HG02759 (cell line): ENCODE measurements around the gene POLA2.

Source experiments
- ATAC-seq: cut with Tn5 transposase; IDR thresholded peaks from one replicate; pipeline ENCODE4 v1.9.1; 2021; ENCODE audit warnings: mild to moderate bottlenecking, moderate library complexity; ENCODE audit not compliant: unreplicated experiment

The POLA2 gene

GRCh38 chr11:65279741-65280440 is 18.1 kb downstream of the POLA2 start:
- no peak for ATAC-seq

GRCh38 chr11:65280646-65281045 is 18.9 kb downstream of the POLA2 start:
- ATAC-seq = no peak

- no peak for ATAC-seq
Measured at GRCh38 chr11:65286686-65287085, 24.9 kb downstream of the POLA2 start.

GRCh38 chr11:65287601-65288000 is 25.8 kb downstream of the POLA2 start:
- no peak for ATAC-seq

DNA sequence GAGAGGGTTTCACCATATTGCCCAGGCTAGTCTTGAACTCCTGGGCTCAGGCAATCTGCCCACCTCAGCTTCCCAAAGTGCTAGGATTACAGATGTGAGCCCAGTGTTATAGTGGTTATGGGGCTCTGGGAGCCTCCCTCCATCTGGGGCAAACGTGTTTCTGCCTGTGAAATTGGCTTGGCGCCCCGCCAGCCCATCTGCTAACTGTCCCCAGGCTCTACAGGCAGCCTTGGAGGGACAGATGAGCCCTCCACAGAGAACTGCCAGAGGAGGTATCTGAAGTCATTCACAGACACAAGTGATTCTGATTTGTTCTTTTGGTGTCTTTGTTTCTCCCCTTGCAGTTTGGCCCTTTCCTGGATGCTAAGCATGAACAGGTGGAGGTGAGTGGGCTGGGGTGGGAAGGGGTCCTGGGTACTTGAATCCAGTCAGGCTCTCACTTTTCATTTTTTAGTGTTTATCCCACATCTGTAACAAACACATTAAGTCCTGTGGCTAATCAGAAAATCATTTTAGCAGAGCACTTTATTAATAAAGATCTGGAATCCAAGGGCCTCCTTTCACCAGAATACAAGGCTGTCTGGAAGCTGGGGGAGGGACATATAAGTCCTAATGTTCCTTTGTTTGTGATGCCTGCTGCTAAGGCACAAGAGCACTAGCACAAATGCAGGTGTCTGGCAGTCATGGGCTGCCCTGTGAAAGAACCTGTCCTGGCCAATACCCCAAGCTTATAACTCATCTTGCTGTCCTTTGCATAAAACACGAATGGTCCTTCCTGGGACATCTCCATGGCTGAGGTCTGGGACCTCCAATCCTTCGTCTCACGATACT is 27.2 kb downstream of the POLA2 start:
- no peak for ATAC-seq

DNA sequence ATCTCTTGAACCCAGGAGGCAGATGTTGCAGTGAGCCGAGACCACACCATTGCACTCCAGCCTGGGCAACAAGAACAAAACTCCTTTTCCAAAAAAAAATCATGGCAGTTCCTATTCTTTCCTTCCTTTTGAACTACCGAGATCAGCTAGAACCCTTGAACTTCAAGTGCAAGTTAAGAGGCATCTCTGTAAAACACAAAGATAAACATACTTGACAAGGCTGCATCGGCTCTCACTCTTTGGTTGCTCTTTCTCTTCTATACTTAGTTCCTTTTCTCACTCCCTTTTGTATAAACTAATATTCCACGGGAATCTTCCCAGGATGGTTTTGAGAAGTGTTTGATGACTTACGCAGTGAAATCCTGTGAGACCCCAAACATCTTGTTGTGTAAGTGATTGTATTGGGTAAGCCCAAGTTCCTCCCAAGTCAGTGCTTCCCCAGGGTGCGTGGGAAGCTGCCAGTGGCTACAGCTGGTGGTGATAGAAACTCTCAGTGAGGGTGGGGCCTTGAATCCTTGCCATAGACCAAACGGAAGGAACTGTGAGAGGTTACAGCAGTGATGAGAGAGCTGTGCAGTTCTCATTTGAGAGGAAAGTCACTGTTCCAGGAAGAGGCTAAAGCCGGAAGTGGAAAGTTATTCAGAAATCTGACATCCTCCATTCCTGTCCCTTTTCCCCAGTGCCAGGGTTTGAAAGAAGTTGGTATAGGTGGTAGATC is 28.8 kb downstream of the POLA2 start:
- no peak for ATAC-seq

DNA sequence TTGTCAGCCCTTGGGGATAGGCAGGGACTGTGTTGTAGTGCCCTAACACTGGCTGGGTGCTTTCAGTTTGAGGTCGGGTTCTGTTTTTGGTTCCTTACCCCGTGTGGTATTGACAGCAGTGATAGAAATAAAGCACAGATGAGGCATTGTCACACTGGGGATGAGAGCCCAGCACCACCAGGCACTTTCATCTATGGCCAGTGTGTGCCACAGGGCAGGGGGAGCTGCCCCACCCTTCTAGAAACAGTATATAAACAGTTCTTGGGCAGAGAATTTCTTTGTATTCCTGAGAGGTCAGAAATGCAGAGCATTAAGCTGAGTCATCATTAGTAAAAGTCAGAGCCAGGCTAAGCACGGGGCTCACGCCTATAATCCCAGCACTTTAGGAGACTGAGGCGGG is 29.9 kb downstream of the POLA2 start:
- no peak for ATAC-seq

DNA sequence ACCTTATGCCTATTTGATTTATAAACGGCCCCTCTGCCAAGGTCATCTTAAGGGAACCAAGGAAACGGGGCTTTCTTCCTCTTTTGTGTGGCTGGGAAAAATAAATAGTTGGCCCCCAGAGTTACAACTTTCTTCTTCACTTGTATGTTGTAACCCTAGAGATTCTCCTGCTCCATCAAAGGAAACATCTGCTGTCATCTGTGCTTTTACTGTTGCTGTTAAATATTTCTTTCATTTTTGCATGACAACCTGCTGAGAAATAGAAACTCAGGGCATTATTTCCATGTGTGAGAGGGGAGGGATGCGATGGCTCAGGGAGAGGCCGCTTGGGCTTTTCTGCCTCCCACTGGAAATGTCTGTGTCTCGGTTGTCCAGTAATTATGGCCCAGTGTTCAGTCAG is 31.1 kb downstream of the POLA2 start:
- no peak for ATAC-seq

DNA sequence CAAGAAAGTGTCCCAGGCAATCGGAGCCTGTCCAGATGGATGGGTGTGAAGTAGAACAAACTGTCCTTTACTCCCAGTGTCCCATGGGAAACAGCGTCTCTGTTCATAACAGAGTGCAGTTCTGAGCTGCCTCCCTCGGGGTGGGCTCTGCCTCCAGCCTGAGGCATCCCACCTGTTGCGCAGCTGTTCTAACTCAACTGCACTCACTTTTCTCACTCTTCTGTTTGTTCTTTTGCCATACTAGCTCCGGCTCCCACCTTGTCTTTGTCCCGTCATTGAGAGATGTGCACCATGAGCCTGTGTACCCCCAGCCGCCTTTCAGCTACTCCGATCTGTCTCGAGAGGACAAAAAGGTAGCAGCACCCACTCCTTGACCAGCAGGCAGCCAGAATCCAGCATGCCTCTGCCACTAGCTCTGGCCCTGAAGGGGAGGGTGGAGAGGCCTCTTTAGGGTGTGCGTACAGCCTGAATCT is 32.2 kb downstream of the POLA2 start:
- ATAC-seq = no peak

GRCh38 chr11:65295001-65295400 is 33.2 kb downstream of the POLA2 start:
- ATAC-seq = no peak

DNA sequence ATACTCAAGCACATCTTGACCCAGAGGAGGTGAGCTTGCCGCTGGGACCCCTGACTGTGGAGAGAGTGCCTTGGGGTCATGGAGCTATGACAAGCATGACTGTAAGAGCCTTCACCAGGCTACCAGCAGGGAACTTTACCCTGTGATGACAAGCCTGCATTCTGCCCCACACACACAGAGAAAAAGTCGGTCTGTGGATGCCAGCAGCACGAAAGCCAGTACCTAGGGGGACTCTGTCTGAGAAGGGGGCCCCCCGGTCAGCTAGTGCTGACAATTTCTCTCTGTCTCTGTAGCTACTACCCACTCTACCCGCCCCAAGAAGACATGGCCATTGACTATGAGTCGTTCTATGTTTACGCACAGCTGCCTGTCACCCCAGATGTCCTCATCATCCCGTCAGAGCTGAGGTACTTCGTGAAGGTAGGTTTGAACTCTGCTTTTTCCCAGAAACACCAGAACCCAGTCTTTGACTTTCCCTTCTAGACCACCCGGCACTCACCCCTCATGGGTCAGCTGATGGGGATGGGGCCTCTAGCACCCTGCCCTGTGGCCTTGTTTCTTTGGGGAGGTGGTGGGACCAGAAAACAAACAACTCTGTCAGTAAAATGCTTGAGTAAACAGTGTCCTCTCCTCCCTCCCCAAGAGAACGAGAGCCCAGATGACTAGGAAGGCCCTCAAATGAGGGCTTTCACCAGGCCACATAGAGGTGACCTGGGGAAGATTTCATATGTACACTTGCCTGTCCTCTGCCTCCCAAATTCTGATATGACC is 34.0 kb downstream of the POLA2 start:
- no peak for ATAC-seq

DNA sequence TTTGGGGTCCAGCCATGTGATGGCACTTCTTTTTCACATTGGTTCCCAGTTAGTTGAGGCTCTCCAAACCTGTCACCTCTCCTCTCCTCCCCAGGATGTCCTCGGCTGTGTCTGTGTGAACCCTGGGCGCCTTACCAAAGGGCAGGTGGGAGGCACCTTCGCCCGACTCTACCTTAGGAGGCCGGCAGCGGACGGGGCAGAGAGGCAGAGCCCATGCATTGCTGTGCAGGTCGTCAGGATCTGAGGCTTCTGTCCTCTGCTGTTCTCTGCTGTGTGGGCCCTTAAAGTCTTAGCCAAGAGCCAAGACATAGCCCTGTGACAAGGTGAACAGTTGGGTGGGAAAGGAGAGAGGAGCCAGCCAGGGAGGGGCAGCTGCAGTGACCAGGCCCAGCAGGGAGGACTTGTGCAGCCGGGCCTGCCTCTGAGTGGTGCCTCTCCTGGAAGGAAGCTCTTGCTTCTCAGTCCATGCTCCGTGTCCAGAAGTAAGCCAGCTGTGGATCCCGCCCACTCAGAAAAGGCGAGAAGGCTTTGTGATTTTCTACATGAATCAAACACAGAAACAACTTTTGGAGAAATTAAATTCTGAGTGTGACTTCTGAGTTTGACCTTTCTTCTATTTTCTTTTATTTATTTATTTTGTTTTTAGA is 35.4 kb downstream of the POLA2 start:
- ATAC-seq = no peak

DNA sequence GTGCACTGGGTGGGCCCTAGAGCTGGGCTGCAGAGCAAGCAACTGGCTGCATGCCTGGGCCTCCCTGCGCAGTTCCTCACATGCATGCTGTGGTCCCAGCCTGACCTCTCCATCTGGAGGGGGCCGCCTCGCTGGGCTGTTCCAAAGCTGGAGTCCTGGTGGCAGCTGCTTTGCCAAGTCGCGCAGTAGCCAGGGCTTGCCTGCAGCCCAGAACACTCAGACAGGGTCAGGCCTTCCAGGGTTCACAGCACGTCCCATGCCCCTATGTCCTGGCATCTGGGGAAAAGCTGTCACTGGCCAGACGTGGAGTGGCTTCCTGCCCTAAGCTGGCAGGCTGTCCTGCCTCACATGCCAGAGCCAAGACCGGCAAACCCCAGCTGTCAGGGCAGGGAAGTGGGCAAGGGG is 36.4 kb downstream of the POLA2 start:
- ATAC-seq = no peak

GRCh38 chr11:65298655-65299179 is 37.0 kb downstream of the POLA2 start:
- ATAC-seq = no peak

- ATAC-seq = no peak
Measured at GRCh38 chr11:65300621-65301275, 39.0 kb downstream of the POLA2 start.

DNA sequence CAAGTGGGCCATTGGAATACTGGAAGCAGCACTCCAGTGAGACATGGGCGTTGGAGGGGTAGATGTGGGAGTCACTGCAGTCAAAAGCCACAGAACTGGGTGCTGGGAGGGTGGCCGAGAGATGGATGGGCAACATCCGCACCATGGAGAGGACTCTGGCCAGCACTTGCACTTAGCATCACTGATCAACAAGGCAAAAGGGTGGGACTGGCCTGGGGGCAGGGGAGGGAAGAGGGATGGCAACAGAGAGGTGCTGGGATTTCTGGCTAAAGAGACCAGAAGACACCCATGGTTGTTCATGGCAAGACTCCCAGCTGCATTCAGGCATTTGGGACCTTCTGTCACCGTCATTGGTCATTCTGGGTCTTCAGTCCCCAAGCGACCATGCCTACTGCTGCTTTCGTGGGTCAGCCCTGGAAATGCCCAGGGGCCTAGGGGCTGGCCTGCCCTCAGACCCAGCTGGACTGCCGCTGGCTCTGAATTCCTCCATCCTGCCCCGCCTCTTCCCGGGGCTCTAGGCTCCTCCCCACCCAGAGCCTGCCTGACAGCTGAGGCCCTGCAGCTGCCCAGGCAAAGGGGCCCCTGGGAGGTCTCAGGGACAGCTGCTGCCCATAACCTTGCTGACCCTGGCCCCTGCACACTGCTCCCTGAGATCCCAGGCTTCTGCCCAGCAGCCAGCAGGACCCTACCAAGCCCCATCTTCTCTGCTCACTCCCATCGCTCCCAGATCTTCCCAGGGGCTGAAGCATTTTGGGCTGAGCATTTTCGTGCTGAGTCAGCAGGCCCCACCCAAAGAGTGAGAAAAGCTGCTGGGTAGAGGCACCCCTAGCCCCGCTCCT is 39.9 kb downstream of the POLA2 start:
- ATAC-seq = no peak

DNA sequence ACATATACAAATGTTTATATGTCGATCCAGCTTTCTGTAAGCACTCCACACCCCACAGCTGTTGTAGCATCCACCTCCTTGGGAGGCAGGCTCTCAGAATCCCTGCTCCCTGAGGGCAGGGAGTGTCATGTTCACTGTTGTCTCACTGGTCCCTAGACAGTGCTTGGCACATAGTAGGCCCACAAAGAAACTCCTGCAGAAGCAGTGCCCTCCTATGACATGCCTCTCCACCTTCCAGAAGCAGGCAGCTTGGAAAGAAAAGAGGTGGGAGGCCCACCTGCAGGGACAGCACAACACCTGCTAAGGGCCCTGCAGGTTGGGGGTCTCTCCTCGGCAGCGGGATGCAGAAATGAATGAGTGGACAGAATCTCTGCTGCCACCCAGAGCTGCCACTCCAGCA is 41.8 kb downstream of the POLA2 start:
- no peak for ATAC-seq

GRCh38 chr11:65304110-65304509 is 42.3 kb downstream of the POLA2 start:
- ATAC-seq = no peak

DNA sequence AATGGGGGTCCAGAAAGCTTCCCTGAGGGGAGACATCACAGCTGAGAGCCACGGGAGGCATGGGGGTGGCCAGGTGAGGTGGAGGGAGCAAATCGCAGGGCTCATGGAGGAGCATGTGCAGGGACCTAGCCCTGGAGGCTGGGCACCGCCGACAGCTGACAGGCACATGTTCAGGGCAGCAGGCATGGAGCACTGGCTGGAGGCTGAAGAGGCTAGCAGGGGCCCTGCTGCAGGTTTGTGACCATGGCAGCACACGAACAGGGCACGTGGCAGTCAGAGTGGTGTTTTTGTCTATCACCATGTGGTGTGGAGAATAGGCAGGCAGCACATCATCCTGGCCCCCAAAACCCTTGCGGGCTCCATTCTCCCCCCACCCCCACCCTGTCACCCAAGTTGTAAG is 42.9 kb downstream of the POLA2 start:
- no peak for ATAC-seq
